B cell (primary cell): ENCODE measurements around the gene TFEB. TPM values are rescaled to one million over a fixed set of nuclear protein-coding genes. Genes with fewer than 3 reads are reported as not detected.

Experiments used
- ATAC-seq: fragments of 200-7000 bp; cut with Tn5 transposase; one replicate; pipeline ENCODE4 v1.10.0; 2021; ENCODE audit warnings: low read depth, mild to moderate bottlenecking, moderate number of reproducible peaks, moderate library complexity
- CTCF ChIA-PET: fragments of 350-600 bp; sonication (Branson Sonifier 250); formaldehyde crosslinking; loops from one replicate; lab custom pipeline; 2021; ENCODE audit warnings: antibody characterized with exemption, inconsistent platforms; lab: Charles Lee
- POLR2A ChIA-PET: fragments of 350-600 bp; sonication (Branson Sonifier 250); formaldehyde crosslinking; loops from one replicate; lab custom pipeline; 2021; ENCODE audit warnings: antibody characterized with exemption; lab: Charles Lee
- DNase-seq: peaks from one replicate; pipeline ENCODE4 v3.0.0; 2013
- H2AFZ ChIP-seq: 2 replicates; pipeline ENCODE4 v1.6.1; 2012; ENCODE audit warnings: mild to moderate bottlenecking, low read depth, low read length; ENCODE audit not compliant: insufficient read depth, poor library complexity, severe bottlenecking
- H3K27ac ChIP-seq, 2 donors: 1 replicate in 1 of 2; 2 replicates in 1 of 2; pipeline ENCODE4 v1.5.1; 2012 to 2013; ENCODE audit warnings: low read length in 2 of 2, mild to moderate bottlenecking in 2 of 2, moderate library complexity in 1 of 2
- H3K27me3 ChIP-seq, 4 experiments: fragments of 200-600 bp in 1 of 4; sonication (generic) in 1 of 4; replicated peaks in 1 of 4; 1 replicate in 2 of 4; 2 replicates in 2 of 4; pipeline versions ENCODE4 v1.6.1 to v1.7.0; 2013 to 2016; ENCODE audit warnings: low read length in 3 of 4, mild to moderate bottlenecking in 2 of 4, mixed read lengths in 1 of 4, moderate library complexity in 1 of 4; ENCODE audit not compliant: insufficient read depth in 4 of 4, control insufficient read depth in 3 of 4; ENCODE audit errors: control extremely low read depth in 1 of 4
- H3K36me3 ChIP-seq, 2 experiments: replicated peaks in 1 of 2; 1 replicate in 1 of 2; 2 replicates in 1 of 2; pipeline versions ENCODE4 v1.6.1 to v1.7.1; 2013; ENCODE audit warnings: low read length in 1 of 2; ENCODE audit not compliant: insufficient read depth in 2 of 2, control insufficient read depth in 1 of 2; ENCODE audit errors: control extremely low read depth in 1 of 2, extremely low read depth in 1 of 2
- H3K4me1 ChIP-seq, 2 donors: fragments of 200-600 bp in 1 of 2; sonication (generic) in 1 of 2; 1 replicate in 1 of 2; 2 replicates in 1 of 2; pipeline versions ENCODE4 v1.5.1 to v1.6.1; 2013 to 2017; ENCODE audit warnings: low read length in 2 of 2; ENCODE audit not compliant: control insufficient read depth in 2 of 2, insufficient read depth in 2 of 2
- H3K4me2 ChIP-seq: replicated peaks from 2 replicates; pipeline ENCODE3; 2012; ENCODE audit warnings: mild to moderate bottlenecking, low read depth, low read length; ENCODE audit not compliant: poor library complexity, severe bottlenecking
- H3K4me3 ChIP-seq, 5 experiments: fragments of 200-600 bp in 1 of 5; sonication (generic) in 1 of 5; 1 replicate in 3 of 5; 2 replicates in 2 of 5; pipeline versions ENCODE4 v1.5.1 to v1.7.0; 2011 to 2016; ENCODE audit warnings: low read length in 4 of 5, mild to moderate bottlenecking in 4 of 5, low read depth in 2 of 5, control low read depth in 1 of 5, moderate library complexity in 1 of 5; ENCODE audit not compliant: insufficient read depth in 1 of 5; ENCODE audit errors: control extremely low read depth in 1 of 5, extremely low read depth in 1 of 5
- H3K79me2 ChIP-seq: fragments of 200-600 bp; sonication (generic); one replicate; pipeline ENCODE4 v1.6.0; 2016; ENCODE audit warnings: low read length; ENCODE audit not compliant: control insufficient read depth, insufficient read depth
- H3K9ac ChIP-seq: fragments of 200-600 bp; sonication (generic); 2 replicates; pipeline ENCODE4 v1.6.1; 2017; ENCODE audit warnings: mild to moderate bottlenecking, low read length, moderate library complexity
- H3K9me3 ChIP-seq, 3 donors: one replicate each; pipeline versions ENCODE4 v1.6.1 to v1.7.1; 2013; ENCODE audit warnings: low read length in 2 of 3; ENCODE audit not compliant: control insufficient read depth in 2 of 3, insufficient read depth in 1 of 3; ENCODE audit errors: control extremely low read depth in 1 of 3
- H4K20me1 ChIP-seq: 2 replicates; pipeline ENCODE4 v1.6.0; 2012; ENCODE audit warnings: mild to moderate bottlenecking, low read length; ENCODE audit not compliant: insufficient read depth, control insufficient read depth, poor library complexity, severe bottlenecking
- H3K27ac Mint-ChIP-seq: one replicate; pipeline ENCODE4 v1.8.0; 2021; ENCODE audit warnings: mixed read lengths
- H3K27me3 Mint-ChIP-seq: one replicate; pipeline ENCODE4 v1.8.0; 2021; ENCODE audit warnings: mixed read lengths
- H3K4me1 Mint-ChIP-seq: one replicate; pipeline ENCODE4 v1.8.0; 2021; ENCODE audit warnings: mixed read lengths
- H3K4me3 Mint-ChIP-seq: one replicate; pipeline ENCODE4 v1.8.0; 2021; ENCODE audit warnings: mixed read lengths
- H3K9me3 Mint-ChIP-seq: one replicate; pipeline ENCODE4 v1.8.0; 2022; ENCODE audit warnings: mixed read lengths; ENCODE audit not compliant: insufficient read depth
- CTCF ChIP-seq: fragments of 200-600 bp; IDR thresholded peaks from one replicate; pipeline ENCODE4 v1.8.0; 2022; ENCODE audit warnings: antibody characterized with exemption, mild to moderate bottlenecking
- EZH2 ChIP-seq: IDR thresholded peaks from 2 replicates; pipeline ENCODE4 v1.6.1; 2012; ENCODE audit warnings: borderline replicate concordance, low read depth, mild to moderate bottlenecking, moderate library complexity, low read length; ENCODE audit not compliant: insufficient read depth, poor library complexity, severe bottlenecking
- WGBS: methylation state at CpG from one replicate; pipeline ENCODE4 v1.1.5; 2013; ENCODE audit warnings: missing lambda C conversion rate; ENCODE audit not compliant: insufficient coverage; 5-methylcytosine and 5-hydroxymethylcytosine counted together
- intact Hi-C: fragments of 100-400 bp; cut with micrococcal nuclease; formaldehyde crosslinking; loops from one replicate; pipeline ENCODE4 v1.10.0; 2022
- polyA plus RNA-seq: library from polyadenylated mRNA; depleted of rRNA; stranded (reverse); fragments of >200 nt; gene quantifications from 2 replicates; pipeline ENCODE4 v1.2.3, GENCODE V29; 2012
- total RNA-seq, 2 donors: library from RNA; stranded (reverse); fragments of 120-200 nt in 1 of 2; gene quantifications; 1 replicate in 1 of 2; 2 replicates in 1 of 2; pipeline versions ENCODE4 v1.2.3 to v1.2.4, GENCODE V29; 2013 to 2022

The TFEB gene
- total and polyA plus RNA-seq, 2 donors (not counting 1 experiment from before 2014, with no cell fraction given) = 113 to 148 TPM

GRCh38 chr6:41768545-41769308, 33.3 kb upstream of the TFEB start:
- Histone ChIP-seq H3K27me3 (no peaks in the 10 kb centered on the region), H3K9me3 (no peaks in the 10 kb centered on the region), H3K4me2 (no peak overlapping the region), H3K36me3 (peaks cover 0 to 21% of the 10 kb centered on the region in 2 experiments), H3K4me1 (no peaks in the 10 kb centered on the region), H3K9ac (no peak overlapping the region), H3K4me3 (no peak overlapping the region), H3K79me2 (no peaks in the 10 kb centered on the region), H4K20me1 (no peaks in the 10 kb centered on the region), H2AFZ (no peak overlapping the region), H3K27ac (no peak overlapping the region)
- CTCF ChIA-PET = interaction anchor here (0.6 kb wide), 1 partner anchor 263 kb away, joined by 4 read pairs; no protein-coding TSS in a partner anchor
- 35% methylated on average over 2 of the region's 10 CpGs for whole genome bisulfite sequencing
- DNase-seq (no peak), ATAC-seq (no peak)
- intact Hi-C loops = no loop called here
- Mint-ChIP-seq H3K27me3 (no peaks in the 10 kb centered on the region), H3K27ac (no peak overlapping the region), H3K4me3 (no peak overlapping the region), H3K9me3 (no peaks in the 10 kb centered on the region), H3K4me1 (no peaks in the 10 kb centered on the region)
- POLR2A ChIA-PET = interaction anchor here (1.0 kb wide), 1 partner anchor 784 kb away, joined by 4 read pairs; no protein-coding TSS in a partner anchor
- TF ChIP-seq EZH2 (no peak), CTCF (no peak)

DNA sequence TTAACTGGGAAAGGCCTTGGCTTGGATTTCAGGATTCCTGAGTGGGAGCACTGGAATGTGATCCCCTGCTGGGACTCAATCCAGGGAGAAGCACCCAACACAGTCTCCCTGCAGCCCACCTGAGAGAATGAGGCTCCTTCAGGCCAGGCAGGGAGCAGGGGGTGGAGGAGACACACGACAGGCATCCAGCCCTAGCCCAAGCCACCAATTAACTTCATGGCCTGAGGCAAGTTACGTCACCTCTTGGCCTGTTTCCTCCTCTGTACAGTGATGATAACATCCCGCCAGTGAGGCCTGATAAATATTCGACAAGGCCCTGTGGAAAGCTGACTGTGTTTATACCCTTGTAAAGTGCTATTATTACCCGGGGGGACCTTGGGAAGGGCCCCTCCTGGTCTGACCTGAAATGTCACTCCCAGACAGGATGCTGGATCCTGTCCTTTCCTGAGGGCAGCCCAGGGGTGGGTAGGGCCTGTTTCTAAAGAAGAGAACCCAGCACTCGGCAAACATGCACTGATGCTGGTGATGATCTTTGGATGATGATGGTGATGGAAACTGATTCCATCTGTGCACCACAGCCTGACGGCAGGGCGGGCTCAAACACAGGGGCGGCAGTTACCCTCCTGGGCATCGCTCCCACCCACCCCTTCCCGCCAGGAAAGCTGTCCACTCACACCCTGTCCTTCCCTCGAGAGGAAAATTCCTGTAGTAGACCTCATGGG, 31.9 kb upstream of the TFEB start:
- POLR2A ChIA-PET = no interaction called here
- Histone ChIP-seq H3K79me2 (no peaks in the 10 kb centered on the region), H2AFZ (no peak overlapping the region), H3K4me3 (no peak overlapping the region), H3K4me1 (no peaks in the 10 kb centered on the region), H4K20me1 (no peaks in the 10 kb centered on the region), H3K27me3 (peaks cover 0 to 3% (median 0%) of the 10 kb centered on the region in 4 experiments), H3K9ac (no peak overlapping the region), H3K9me3 (no peaks in the 10 kb centered on the region), H3K4me2 (no peak overlapping the region), H3K36me3 (peaks cover 0 to 15% of the 10 kb centered on the region in 2 experiments), H3K27ac (no peak overlapping the region)
- CTCF ChIA-PET = no interaction called here
- Mint-ChIP-seq H3K4me3 (no peak overlapping the region), H3K27ac (no peak overlapping the region), H3K9me3 (no peaks in the 10 kb centered on the region), H3K4me1 (no peaks in the 10 kb centered on the region), H3K27me3 (peaks cover 3% of the 10 kb centered on the region)
- intact Hi-C loops = no loop called here
- no peak for DNase-seq
- no peak for TF ChIP-seq CTCF
- TF ChIP-seq EZH2 = no peak
- WGBS = 69% methylated on average over 8 of the region's 12 CpGs
- no peak for ATAC-seq
